Measurements from ENCODE around the gene MIER2. TPM values are rescaled to one million over a fixed set of nuclear protein-coding genes. Genes with fewer than 3 reads are reported as not detected.

The MIER2 gene
- total and polyA plus RNA-seq, 4 donors = 2.7 to 4.1 (median 3.7) TPM

- no peak overlapping the region for H3K4me3 ChIP-seq (ENCODE audit: low read depth in 1 of 3, low read length in 3 of 3)
- H3K9me3 ChIP-seq (ENCODE audit: control insufficient read depth in 4 of 4, low read length in 3 of 4) = no peaks in the 10 kb centered on the region
- TF ChIP-seq HNF4G (IDR thresholded peaks at IDR 0.05) (no peak), REST (IDR thresholded peaks at IDR 0.05) (no peak), YY1 (IDR thresholded peaks at IDR 0.05) (no peak), NR2F2 (IDR thresholded peaks at IDR 0.05) (no peak), FOXA1 (IDR thresholded peaks at IDR 0.05) (no peak), ATF3 (IDR thresholded peaks at IDR 0.05) (no peak), MAX (IDR thresholded peaks at IDR 0.05) (no peak), RXRA (IDR thresholded peaks at IDR 0.05) (no peak), TAF1 (conservative IDR thresholded peaks at IDR 0.05) (no peak), ZBTB33 (IDR thresholded peaks at IDR 0.05) (no peak), GABPA (IDR thresholded peaks at IDR 0.05 in 1 of 2, conservative IDR thresholded peaks at IDR 0.05 in 1 of 2) (no peak), HNF4A (conservative IDR thresholded peaks at IDR 0.05) (no peak), EGR1 (IDR thresholded peaks at IDR 0.05; ENCODE audit: low read depth in 2 of 2) (no peak), RAD21 (IDR thresholded peaks at IDR 0.05) (no peak), FOXA2 (IDR thresholded peaks at IDR 0.05) (no peak), SP1 (IDR thresholded peaks at IDR 0.05) (no peak)
- H3K4me1 ChIP-seq (ENCODE audit: control insufficient read depth in 4 of 4, insufficient read depth in 4 of 4, low read length in 3 of 4) = no peaks in the 10 kb centered on the region
- H3K27me3 ChIP-seq (ENCODE audit: control insufficient read depth in 4 of 4, insufficient read depth in 4 of 4, low read length in 3 of 4) = peaks cover 0 to 6% (median 0%) of the 10 kb centered on the region in 4 donors
- WGBS = 85% methylated on average over 14 of the region's 14 CpGs
- DNase-seq (ENCODE audit: low spot score) = no peak
- H3K9ac ChIP-seq (ENCODE audit: low read depth in 1 of 2, low read length in 2 of 2) = no peak overlapping the region
- no peak overlapping the region for H3K27ac ChIP-seq (ENCODE audit: low read depth in 1 of 2, low read length in 2 of 2)
- H3K36me3 ChIP-seq (ENCODE audit: control insufficient read depth in 4 of 4, insufficient read depth in 3 of 4, low read depth in 1 of 4, low read length in 3 of 4) = no peaks in the 10 kb centered on the region
These were observed 23.0 kb upstream of the MIER2 start for GRCh38 chr19:367561-367960.

GRCh38 chr19:366951-367350, 22.4 kb upstream of the MIER2 start:
- 90% methylated on average over 8 of the region's 8 CpGs for WGBS
- Histone ChIP-seq H3K27ac (ENCODE audit: low read depth in 1 of 2, low read length in 2 of 2) (no peak overlapping the region), H3K36me3 (ENCODE audit: control insufficient read depth in 4 of 4, insufficient read depth in 3 of 4, low read depth in 1 of 4, low read length in 3 of 4) (no peaks in the 10 kb centered on the region), H3K27me3 (ENCODE audit: control insufficient read depth in 4 of 4, insufficient read depth in 4 of 4, low read length in 3 of 4) (peaks cover 0 to 3% (median 0%) of the 10 kb centered on the region in 4 donors), H3K9me3 (ENCODE audit: control insufficient read depth in 4 of 4, low read length in 3 of 4) (no peaks in the 10 kb centered on the region), H3K4me1 (ENCODE audit: control insufficient read depth in 4 of 4, insufficient read depth in 4 of 4, low read length in 3 of 4) (no peaks in the 10 kb centered on the region), H3K4me3 (ENCODE audit: low read depth in 1 of 3, low read length in 3 of 3) (no peak overlapping the region), H3K9ac (ENCODE audit: low read depth in 1 of 2, low read length in 2 of 2) (no peak overlapping the region)
- no peak for DNase-seq (ENCODE audit: low spot score)
- TF ChIP-seq HNF4A (conservative IDR thresholded peaks at IDR 0.05) (no peak), SP1 (IDR thresholded peaks at IDR 0.05) (no peak), ZBTB33 (IDR thresholded peaks at IDR 0.05) (no peak), TAF1 (conservative IDR thresholded peaks at IDR 0.05) (no peak), JUND (IDR thresholded peaks at IDR 0.05) (no peak), RAD21 (IDR thresholded peaks at IDR 0.05) (no peak), REST (IDR thresholded peaks at IDR 0.05) (no peak), FOXA2 (IDR thresholded peaks at IDR 0.05) (no peak), CTCF (IDR thresholded peaks at IDR 0.05; ENCODE audit: low read depth, low read length, missing input control) (no peak), GABPA (IDR thresholded peaks at IDR 0.05 in 1 of 2, conservative IDR thresholded peaks at IDR 0.05 in 1 of 2) (no peak), NR2F2 (IDR thresholded peaks at IDR 0.05) (no peak), MAX (IDR thresholded peaks at IDR 0.05) (no peak)

Data from liver (tissue), 9 donors.